ENCODE results near the gene MYD88. TPM values are rescaled to one million over a fixed set of nuclear protein-coding genes. Genes with fewer than 3 reads are reported as not detected.

Gene MYD88
- total RNA-seq, 1 experiment from 2014 or later = 21.2 TPM

- BruUV-seq (replicated peaks) = no TSS peak
Measured at GRCh38 chr3:38101811-38102443, 36.5 kb upstream of the MYD88 start.

GRCh38 chr3:38102444-38102814, 36.0 kb upstream of the MYD88 start:
- Mint-ChIP-seq H3K9me3 (ENCODE audit: unreplicated experiment) (peaks cover 17% of the 10 kb centered on the region), H3K4me3 (ENCODE audit: unreplicated experiment) (no peak overlapping the region), H3K27me3 (ENCODE audit: insufficient read depth, unreplicated experiment) (peaks cover 5% of the 10 kb centered on the region), H3K4me1 (ENCODE audit: low read depth, unreplicated experiment) (peaks cover 13% of the 10 kb centered on the region), H3K27ac (ENCODE audit: unreplicated experiment) (no peak overlapping the region), H3K36me3 (ENCODE audit: insufficient read depth, unreplicated experiment) (no peaks in the 10 kb centered on the region)
- peaks cover 9% of the 10 kb centered on the region; the same call in 1 of the 2 replicates for H3K9me3 ChIP-seq
- no peak for TF ChIP-seq CTCF (IDR thresholded peaks at IDR 0.05; ENCODE audit: insufficient read depth in 1 of 2, low read depth in 1 of 2, low read length in 1 of 2, severe bottlenecking in 1 of 2, unreplicated experiment in 1 of 2)
- CTCF ChIA-PET = no interaction called here
- no TSS peak for BruUV-seq (replicated peaks)
- no peak for DNase-seq
- POLR2A ChIA-PET = no interaction called here
- intact Hi-C loops (cut with micrococcal nuclease; ENCODE audit: unreplicated experiment) = no loop called here
- H3K27me3 ChIP-seq (replicated peaks; ENCODE audit: control insufficient read depth, insufficient read depth, low read length) = no peaks in the 10 kb centered on the region
- H3K36me3 ChIP-seq (ENCODE audit: control insufficient read depth, insufficient read depth, low read length) = no peaks in the 10 kb centered on the region
- no peaks in the 10 kb centered on the region for H3K4me1 ChIP-seq
- H3K4me3 ChIP-seq (ENCODE audit: low read depth, low read length) = no peak overlapping the region

More at GRCh38 chr3:38101811-38102443, 36.5 kb upstream of the MYD88 start:
- peaks cover 9% of the 10 kb centered on the region; the same call in 1 of the 2 replicates for H3K9me3 ChIP-seq
- H3K27me3 Mint-ChIP-seq (ENCODE audit: insufficient read depth, unreplicated experiment) = peaks cover 5% of the 10 kb centered on the region
- POLR2A ChIA-PET = no interaction called here
- no peak overlapping the region for H3K27ac Mint-ChIP-seq (ENCODE audit: unreplicated experiment)
- no peak for TF ChIP-seq CTCF (IDR thresholded peaks at IDR 0.05; ENCODE audit: insufficient read depth in 1 of 2, low read depth in 1 of 2, low read length in 1 of 2, severe bottlenecking in 1 of 2, unreplicated experiment in 1 of 2)
- H3K36me3 ChIP-seq (ENCODE audit: control insufficient read depth, insufficient read depth, low read length) = no peaks in the 10 kb centered on the region
- H3K4me3 Mint-ChIP-seq (ENCODE audit: unreplicated experiment) = no peak overlapping the region
- CTCF ChIA-PET = no interaction called here
- peaks cover 13% of the 10 kb centered on the region for H3K4me1 Mint-ChIP-seq (ENCODE audit: low read depth, unreplicated experiment)
- H3K9me3 Mint-ChIP-seq (ENCODE audit: unreplicated experiment) = peaks cover 17% of the 10 kb centered on the region
- no peaks in the 10 kb centered on the region for H3K27me3 ChIP-seq (replicated peaks; ENCODE audit: control insufficient read depth, insufficient read depth, low read length)
- no peak for DNase-seq
- H3K4me1 ChIP-seq = no peaks in the 10 kb centered on the region
- no peaks in the 10 kb centered on the region for H3K36me3 Mint-ChIP-seq (ENCODE audit: insufficient read depth, unreplicated experiment)
- H3K4me3 ChIP-seq (ENCODE audit: low read depth, low read length) = no peak overlapping the region
- intact Hi-C loops (cut with micrococcal nuclease; ENCODE audit: unreplicated experiment) = no loop called here

GRCh38 chr3:38105525-38105924, 32.9 kb upstream of the MYD88 start:
- ChIA-PET POLR2A (no interaction called here), CTCF (no interaction called here)
- H3K36me3 Mint-ChIP-seq (ENCODE audit: insufficient read depth, unreplicated experiment) = peaks cover 5% of the 10 kb centered on the region
- Histone ChIP-seq H3K4me1 (no peaks in the 10 kb centered on the region), H3K36me3 (ENCODE audit: control insufficient read depth, insufficient read depth, low read length) (no peaks in the 10 kb centered on the region), H3K27me3 (replicated peaks; ENCODE audit: control insufficient read depth, insufficient read depth, low read length) (no peaks in the 10 kb centered on the region), H3K4me3 (ENCODE audit: low read depth, low read length) (no peak overlapping the region), H3K9me3 (peaks cover 9% of the 10 kb centered on the region; the same call in 1 of the 2 replicates)
- TF ChIP-seq CTCF (IDR thresholded peaks at IDR 0.05; ENCODE audit: insufficient read depth in 1 of 2, low read depth in 1 of 2, low read length in 1 of 2, severe bottlenecking in 1 of 2, unreplicated experiment in 1 of 2) = no peak
- intact Hi-C loops (cut with micrococcal nuclease; ENCODE audit: unreplicated experiment) = no loop called here
- H3K9me3 Mint-ChIP-seq (ENCODE audit: unreplicated experiment) = peaks cover 17% of the 10 kb centered on the region
- no TSS peak for BruUV-seq (replicated peaks)
- no peak overlapping the region for H3K4me3 Mint-ChIP-seq (ENCODE audit: unreplicated experiment)
- H3K4me1 Mint-ChIP-seq (ENCODE audit: low read depth, unreplicated experiment) = peaks cover 6% of the 10 kb centered on the region
- H3K27ac Mint-ChIP-seq (ENCODE audit: unreplicated experiment) = no peak overlapping the region
- DNase-seq = no peak
- peaks cover 5% of the 10 kb centered on the region for H3K27me3 Mint-ChIP-seq (ENCODE audit: insufficient read depth, unreplicated experiment)

All from Caco-2 (cell line).